Measurements from ENCODE around the gene MAP3K5. TPM values are rescaled to one million over a fixed set of nuclear protein-coding genes. Genes with fewer than 3 reads are reported as not detected.
A peak's percentile ranks its signal among the peaks of the same experiment; 100 is the strongest.

The MAP3K5 gene
- polyA plus RNA-seq, 1 experiment = 2.5 TPM

GRCh38 chr6:136655239-136656014, 136.8 kb downstream of the MAP3K5 start:
- Histone ChIP-seq H3K36me3 (ENCODE audit: control insufficient read depth, insufficient read depth, low read length) (no peaks in the 10 kb centered on the region), H3K27me3 (ENCODE audit: control insufficient read depth, insufficient read depth, low read length) (no peaks in the 10 kb centered on the region), H3K4me3 (ENCODE audit: low read depth, low read length) (no peak overlapping the region)
- TF ChIP-seq CTCF (IDR thresholded peaks at IDR 0.05; ENCODE audit: insufficient read depth, low read depth, low read length) = no peak
- no peak for DNase-seq (ENCODE audit: low read depth)
- ChIA-PET POLR2A (no interaction called here), CTCF (interaction anchor here (0.8 to 4.8 kb wide), 5 partner anchors 9 to 137 kb away, joined by 3 to 24 read pairs (median 4); partner anchors contain the start of gene MAP3K5)

GRCh38 chr6:136654086-136654485, 138.2 kb downstream of the MAP3K5 start:
- Histone ChIP-seq H3K4me3 (ENCODE audit: low read depth, low read length) (no peak overlapping the region), H3K36me3 (ENCODE audit: control insufficient read depth, insufficient read depth, low read length) (no peaks in the 10 kb centered on the region), H3K27me3 (ENCODE audit: control insufficient read depth, insufficient read depth, low read length) (no peaks in the 10 kb centered on the region)
- CTCF ChIA-PET = interaction anchor here (0.9 to 2.6 kb wide), 2 partner anchors 10 to 138 kb away, joined by 5 to 9 read pairs; no protein-coding TSS in a partner anchor
- POLR2A ChIA-PET = no interaction called here
- DNase-seq (ENCODE audit: low read depth) = no peak
- TF ChIP-seq CTCF (IDR thresholded peaks at IDR 0.05; ENCODE audit: insufficient read depth, low read depth, low read length) = peak; percentile 8; the same call in 1 of the 2 replicates

GRCh38 chr6:136652656-136653055, 139.6 kb downstream of the MAP3K5 start:
- ChIA-PET POLR2A (no interaction called here), CTCF (interaction anchor here (2.6 kb wide), 1 partner anchor 8 kb away, joined by 9 read pairs; no protein-coding TSS in a partner anchor)
- no peak for DNase-seq (ENCODE audit: low read depth)
- H3K4me3 ChIP-seq (ENCODE audit: low read depth, low read length) = no peak overlapping the region
- no peaks in the 10 kb centered on the region for H3K27me3 ChIP-seq (ENCODE audit: control insufficient read depth, insufficient read depth, low read length)
- TF ChIP-seq CTCF (IDR thresholded peaks at IDR 0.05; ENCODE audit: insufficient read depth, low read depth, low read length) = no peak
- no peaks in the 10 kb centered on the region for H3K36me3 ChIP-seq (ENCODE audit: control insufficient read depth, insufficient read depth, low read length)

- CTCF ChIA-PET = interaction anchor here (1.2 to 2.6 kb wide), 3 partner anchors 8 to 140 kb away, joined by 3 to 9 read pairs (median 6); partner anchors contain the start of gene MAP3K5
- DNase-seq (ENCODE audit: low read depth) = no peak
- POLR2A ChIA-PET = no interaction called here
- no peak overlapping the region for H3K4me3 ChIP-seq (ENCODE audit: low read depth, low read length)
- no peaks in the 10 kb centered on the region for H3K36me3 ChIP-seq (ENCODE audit: control insufficient read depth, insufficient read depth, low read length)
- H3K27me3 ChIP-seq (ENCODE audit: control insufficient read depth, insufficient read depth, low read length) = no peaks in the 10 kb centered on the region
- TF ChIP-seq CTCF (IDR thresholded peaks at IDR 0.05; ENCODE audit: insufficient read depth, low read depth, low read length) = no peak
Measured at GRCh38 chr6:136651982-136652381, 140.3 kb downstream of the MAP3K5 start.

GRCh38 chr6:136647363-136647852, 144.9 kb downstream of the MAP3K5 start:
- ChIA-PET POLR2A (no interaction called here), CTCF (interaction anchor here (0.8 to 10.4 kb wide), 6 partner anchors 14 to 147 kb away, joined by 3 to 235 read pairs (median 5); partner anchors contain the start of gene MAP3K5)
- DNase-seq (ENCODE audit: low read depth) = no peak
- no peaks in the 10 kb centered on the region for H3K27me3 ChIP-seq (ENCODE audit: control insufficient read depth, insufficient read depth, low read length)
- H3K36me3 ChIP-seq (ENCODE audit: control insufficient read depth, insufficient read depth, low read length) = no peaks in the 10 kb centered on the region
- TF ChIP-seq CTCF (IDR thresholded peaks at IDR 0.05; ENCODE audit: insufficient read depth, low read depth, low read length) = no peak
- H3K4me3 ChIP-seq (ENCODE audit: low read depth, low read length) = no peak overlapping the region
